ENCODE results near the gene LATS2. TPM values are rescaled to one million over a fixed set of nuclear protein-coding genes. Genes with fewer than 3 reads are reported as not detected.

LATS2 gene
- polyA plus RNA-seq, 10 donors, result 15.3 to 23.1 (median 19.2) TPM

DNA sequence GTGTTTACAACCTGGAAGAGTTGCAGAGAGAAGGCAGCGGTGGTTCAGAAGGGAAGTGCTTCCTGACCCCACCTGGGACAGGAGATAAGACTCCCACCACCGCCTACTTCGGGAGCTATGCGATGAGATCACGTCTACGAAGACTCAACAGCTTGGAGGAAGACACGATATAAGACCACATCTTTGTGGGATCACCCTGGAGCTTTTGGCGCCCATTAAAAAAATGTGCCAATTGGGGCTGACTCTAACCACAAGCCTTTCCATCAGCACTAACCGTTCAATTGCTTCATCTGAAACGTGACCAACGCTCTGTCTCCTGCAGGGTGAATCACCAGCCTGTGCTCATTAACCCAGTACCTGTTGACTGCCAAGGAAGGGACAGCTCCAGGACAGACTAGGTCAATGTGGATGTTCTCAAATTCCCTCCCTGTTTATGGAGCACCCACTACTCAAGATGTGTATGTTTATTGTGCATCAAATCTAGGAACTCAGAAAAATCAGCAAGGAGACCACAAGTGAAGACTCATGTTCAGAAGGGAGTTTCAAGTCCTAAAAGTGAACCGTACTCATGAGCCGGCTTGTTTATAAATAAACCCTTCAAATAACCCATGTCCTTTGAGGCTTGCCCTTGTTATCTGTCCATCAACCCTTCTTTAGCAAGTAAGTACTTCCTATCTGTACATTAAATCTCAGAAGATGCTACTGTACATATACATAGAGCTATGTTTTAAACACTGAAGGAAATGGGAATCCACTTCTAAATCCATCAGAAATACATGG is 67.5 kb downstream of the LATS2 start:
- DNase-seq, result peak in 1 of 3 donors; percentile 56

DNA sequence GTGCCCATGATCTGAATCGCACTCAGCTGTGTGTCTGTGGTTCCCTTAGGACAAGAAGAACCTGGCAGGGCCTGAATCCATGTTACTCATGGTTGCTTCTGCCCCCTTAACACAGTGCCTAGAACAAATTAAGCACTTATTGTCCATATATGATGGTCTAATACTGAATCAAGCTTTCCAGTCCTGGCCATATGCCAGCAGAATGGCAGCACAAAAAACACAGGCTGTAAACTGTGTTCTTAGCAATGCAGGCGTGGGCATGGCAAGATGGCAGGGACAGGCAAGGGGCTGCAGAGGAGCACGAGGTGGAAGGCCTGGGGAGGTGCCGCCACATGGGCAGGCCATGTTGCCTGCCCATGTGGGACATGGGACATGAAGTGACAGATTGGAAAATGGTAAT is 68.2 kb downstream of the LATS2 start:
- DNase-seq, result no peak

DNA sequence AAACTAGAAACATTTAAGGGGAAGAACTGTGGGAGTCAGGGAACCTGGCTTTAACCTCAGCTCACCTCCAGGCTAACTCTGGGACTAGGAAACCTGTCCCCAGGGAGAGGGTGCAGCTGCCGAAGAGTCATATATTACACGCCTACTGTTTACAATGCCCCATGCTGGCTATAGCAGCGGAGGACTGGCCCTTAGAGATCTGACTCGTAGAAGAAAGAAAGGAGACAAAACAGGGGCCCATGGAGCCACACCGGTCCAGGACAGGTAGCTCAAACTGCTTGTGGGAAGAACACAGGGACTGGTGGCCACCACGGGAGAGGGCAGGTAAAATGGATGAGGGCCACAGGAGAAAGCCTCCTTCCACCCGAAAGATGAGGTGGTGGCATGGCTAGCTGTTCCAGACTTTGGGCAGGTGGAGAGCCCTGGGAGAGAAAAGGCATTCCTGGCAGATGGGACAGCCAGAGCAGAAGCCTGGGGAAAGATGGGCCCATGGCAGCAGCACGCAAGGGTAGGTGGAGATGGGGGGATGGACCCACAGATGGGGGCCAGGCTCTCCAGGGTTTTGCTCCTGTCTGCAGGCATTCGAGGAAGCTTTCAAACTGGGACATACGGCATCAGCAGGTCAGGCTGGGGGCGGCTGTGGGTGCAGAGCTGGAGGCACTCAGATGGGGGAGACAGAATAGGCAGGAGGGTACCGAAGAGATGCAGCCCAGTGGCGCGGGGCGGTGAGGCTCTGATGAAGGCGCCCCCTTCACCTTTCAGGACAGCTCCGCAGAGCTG is 69.5 kb downstream of the LATS2 start:
- no peak for DNase-seq

DNA sequence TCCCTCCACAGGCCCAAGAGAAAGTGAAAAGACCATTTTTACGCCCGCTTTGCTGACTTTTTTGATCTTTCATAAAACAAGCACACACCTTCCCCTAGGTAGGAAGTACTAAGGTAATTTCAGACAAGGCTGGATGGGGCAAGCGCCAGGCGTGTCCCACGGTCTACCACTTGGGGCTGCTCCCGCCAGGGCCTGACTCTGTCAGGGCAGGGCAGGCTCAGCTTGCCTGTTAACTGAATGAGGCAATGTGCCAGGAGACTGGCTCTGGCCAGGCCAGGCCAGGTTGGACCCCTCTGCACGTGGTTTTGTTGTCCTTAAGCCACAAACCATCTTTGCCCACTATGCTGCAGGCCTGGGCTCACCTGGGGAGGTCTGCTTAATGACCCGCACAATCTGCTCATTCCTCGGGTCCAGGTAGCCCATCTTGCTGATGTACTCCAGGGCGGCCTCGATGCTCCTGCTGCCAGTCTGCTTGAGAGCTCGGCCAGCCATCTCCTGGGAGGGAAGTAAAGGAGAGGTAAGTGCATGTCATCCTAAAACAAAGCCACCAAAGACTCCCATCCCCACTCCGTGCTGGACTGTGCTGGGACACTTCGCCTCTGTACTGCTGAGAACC is 70.4 kb downstream of the LATS2 start:
- DNase-seq, result no peak

DNA sequence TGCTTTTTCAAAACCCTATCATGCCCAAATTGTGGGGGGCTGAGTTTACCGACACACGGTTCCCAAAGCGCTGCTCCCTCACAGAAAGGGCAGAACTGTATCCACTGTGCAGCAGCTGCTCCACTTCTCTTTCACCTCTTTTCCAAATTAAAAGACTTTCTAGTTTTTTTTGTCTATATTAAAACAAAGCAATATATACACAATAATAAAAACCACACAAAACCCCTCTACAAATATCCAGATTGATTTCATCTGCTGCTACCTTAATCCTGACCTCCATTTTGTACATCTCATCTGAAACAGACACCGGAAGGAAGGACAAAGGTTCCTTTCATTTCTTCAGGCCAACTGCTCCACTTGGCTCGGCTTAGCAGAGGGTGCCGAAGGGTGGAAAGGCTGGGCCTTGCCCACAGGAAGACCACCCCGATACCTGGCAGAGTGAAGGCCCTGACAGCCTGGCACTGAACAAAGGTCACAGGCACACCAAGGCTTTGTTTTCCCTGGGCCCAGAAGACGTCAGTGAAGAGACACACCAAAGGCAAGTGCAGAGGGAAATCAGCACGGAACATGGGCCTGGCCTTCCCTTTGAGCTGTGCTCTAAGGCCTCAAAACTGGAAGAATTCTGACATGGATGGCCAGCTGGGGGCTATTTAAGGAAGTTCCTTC is 71.6 kb downstream of the LATS2 start:
- no peak for DNase-seq

GRCh38 chr13:20988909-20989655 is 72.3 kb downstream of the LATS2 start:
- DNase-seq, result no peak

DNA sequence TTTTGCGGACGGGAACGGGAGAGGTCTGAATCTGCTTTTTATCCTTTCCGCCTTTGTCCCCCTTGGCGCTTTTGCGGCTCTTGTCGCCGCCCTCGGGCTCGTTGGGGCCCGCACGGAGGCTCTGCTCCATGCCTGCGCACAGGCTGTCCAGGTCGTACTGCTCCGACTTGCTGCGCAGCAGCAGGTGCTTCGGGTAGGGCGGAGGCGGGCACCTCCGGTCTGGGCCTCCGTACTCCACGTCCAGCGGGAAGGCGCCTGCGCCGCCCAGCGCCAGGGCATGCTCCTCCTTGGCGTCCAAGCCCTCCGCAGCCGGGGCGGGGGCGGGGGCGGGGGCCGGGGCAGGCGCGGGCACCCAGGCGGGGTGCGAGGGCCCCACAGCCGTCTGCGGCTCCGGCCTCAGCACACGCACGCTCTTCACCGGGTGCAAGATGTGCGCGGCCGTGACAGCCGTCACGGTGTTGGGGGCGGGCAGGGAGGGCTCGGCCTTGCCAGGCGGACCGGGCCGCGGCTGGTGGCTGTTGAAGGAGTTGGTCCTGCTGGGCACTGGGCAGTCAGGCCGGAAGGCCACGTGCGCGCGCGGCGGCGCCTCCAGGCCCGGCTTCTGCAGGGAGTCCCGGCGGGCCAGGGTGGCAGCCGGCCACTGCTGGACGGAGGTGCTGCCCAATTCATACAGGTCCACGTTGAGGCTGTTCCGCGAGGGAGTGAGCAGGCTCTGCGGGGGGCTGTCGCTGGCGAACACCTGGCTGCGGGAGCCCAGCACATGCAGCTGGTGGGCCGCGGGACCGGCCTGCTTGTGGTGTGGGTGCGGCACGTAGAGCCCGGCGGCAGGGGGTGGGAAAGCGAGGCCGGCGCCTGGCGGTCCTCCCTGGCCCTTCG is 73.1 kb downstream of the LATS2 start:
- DNase-seq, result no peak

GRCh38 chr13:20987599-20987998 is 73.8 kb downstream of the LATS2 start:
- DNase-seq, result no peak

- DNase-seq, result no peak
These were observed 76.5 kb downstream of the LATS2 start for GRCh38 chr13:20984879-20985278.

DNA sequence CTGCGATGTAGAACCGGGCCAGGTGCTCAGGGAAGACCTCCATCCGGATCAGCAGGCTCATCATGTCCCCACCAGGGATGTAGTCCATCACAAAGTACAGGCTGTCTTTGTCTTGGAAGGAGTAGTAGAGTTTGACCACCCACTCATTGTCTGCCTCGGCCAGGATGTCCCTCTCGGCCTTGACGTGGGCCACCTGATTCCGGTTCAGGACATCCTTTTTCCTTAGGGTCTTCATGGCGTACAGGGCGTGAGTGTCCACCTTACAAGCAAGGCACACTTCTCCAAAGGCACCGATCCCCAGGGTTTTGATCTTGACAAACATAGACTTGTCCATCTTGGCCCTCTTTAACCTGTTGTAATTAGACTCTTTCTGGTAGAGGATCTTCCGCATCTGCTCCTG is 78.0 kb downstream of the LATS2 start:
- DNase-seq, result no peak

DNA sequence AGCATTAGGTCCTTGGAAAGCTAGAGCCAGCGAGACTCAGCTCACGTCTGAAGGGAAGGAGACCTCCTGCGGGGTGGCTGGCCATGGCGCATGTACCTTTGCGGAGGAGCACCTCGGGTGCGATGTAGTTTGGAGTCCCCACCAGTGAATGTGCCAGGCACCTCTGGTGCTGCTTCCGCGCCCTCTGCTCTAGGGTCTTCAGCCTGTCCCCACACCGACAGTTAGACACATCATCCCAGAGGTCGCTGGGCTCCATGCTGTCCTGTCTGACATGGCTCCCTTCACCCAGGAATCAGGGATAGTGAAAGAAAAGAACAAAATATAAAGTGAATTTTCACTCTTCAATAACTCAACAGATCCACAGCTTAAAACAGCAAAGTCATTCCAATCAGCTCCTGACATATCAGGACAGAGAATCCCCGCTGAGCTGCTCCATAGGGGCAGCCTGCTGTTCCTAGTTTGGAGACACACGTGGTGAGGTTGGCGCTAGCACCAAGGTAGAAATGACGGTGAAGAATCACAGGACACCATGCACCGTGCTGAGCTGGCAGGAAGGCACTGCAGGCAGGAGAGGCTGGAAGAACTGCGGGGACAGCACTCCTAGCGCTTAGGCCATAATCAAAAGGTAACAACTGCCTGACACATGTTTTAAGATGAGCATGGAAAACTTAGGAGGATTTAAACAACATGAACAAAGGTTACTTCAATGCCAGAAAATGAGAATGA is 79.9 kb downstream of the LATS2 start:
- DNase-seq, result no peak

GRCh38 chr13:20980899-20981298 is 80.5 kb downstream of the LATS2 start:
- no peak for DNase-seq

GRCh38 chr13:20980430-20980829 is 81.0 kb downstream of the LATS2 start:
- no peak for DNase-seq

- DNase-seq, result no peak
These were observed 84.0 kb downstream of the LATS2 start for GRCh38 chr13:20977394-20977793.

DNA sequence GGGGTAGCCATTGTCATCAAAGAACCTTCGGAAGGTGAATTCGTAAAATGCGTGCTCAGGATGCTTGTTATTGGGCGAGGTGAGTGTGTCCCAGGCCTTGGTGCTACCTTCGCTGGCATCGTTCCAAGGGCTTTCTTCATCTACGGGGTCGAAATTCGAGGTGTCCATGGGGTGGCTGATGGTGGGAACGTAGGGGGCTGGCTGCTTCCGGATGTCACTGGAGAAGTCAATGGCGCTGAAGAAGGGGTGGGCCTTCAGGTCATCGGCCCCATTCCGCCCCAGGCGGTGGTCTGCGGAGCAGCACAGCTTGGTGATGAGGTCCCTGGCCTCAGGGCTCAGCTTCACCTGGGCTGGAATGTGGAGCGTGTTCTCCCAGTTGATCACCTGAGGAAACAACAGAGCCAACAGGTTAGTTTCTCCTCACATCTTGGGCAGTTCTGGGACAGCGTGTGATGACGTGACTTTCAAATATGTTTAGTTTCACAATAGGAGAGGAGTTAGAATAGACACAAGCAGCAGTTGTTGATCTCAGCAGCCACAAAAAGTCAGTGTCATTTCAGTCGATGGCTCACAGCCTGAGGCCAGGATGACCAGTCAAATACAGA is 86.3 kb downstream of the LATS2 start:
- DNase-seq, result no peak

DNA sequence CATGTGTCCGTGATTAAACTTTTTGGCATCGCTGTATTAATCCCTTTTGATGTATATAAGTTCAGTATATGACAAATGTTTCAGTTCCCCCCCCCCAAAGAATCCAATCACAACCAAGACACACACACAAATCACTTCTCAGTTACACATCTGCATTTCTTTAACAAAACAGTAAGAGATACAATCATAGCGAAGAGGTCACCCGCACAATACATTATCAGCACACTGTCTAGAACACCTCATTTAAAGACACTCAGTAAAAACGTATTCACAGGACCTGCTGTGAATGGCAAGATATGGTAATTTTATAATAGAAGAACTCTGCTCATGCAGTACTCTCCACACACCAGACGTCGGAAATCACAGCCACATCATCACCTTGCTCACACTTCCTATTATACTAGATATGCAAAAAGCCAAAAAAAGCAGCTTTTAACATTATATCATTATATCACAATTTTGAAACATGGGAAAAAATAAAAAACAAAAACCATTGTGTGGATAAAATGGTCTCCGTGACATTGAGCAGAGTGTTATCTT is 87.4 kb downstream of the LATS2 start:
- no peak for DNase-seq

GRCh38 chr13:20972731-20973130 is 88.7 kb downstream of the LATS2 start:
- DNase-seq, result no peak

DNA sequence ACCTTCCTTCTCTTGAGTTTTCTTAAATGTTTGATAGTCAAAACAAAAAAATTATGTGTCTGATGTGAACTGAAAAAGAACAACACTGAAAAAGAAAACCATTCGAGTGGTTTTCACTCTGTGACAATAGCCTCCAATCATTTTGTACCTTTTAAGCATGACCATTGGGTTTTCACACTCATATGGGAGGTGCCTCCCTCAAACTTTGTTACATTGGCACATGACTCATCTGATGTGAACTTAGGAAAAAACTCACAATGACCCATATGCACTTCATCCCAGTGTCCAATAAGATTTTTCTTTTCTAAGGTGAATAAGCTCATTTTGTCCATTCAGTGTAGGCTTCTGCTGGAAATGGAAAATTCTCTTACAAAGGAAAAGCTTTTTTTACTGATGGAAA is 92.2 kb downstream of the LATS2 start:
- no peak for DNase-seq

DNA sequence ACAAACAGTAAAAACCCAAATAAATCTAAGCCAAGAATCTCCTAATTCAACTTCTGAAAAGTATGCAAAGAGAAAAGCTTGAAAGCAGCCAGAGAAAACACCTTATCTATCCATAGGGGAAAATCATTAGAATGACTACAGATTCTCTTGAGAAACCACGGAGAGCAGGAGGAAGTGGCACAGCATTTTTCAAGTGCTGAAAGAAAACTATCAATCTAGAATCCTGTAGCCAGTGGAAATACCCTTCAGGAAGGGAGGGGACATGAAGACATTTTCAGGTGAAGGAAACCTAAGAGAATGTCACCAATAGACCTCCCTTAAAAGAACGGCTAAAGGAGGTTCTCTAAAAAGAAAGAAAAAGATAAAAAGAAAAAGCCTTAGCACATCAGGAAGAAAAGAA is 92.6 kb downstream of the LATS2 start:
- DNase-seq, result no peak

All from muscle of back (tissue), 11 donors.